NAMALWA (cell line): ENCODE results near the gene CRABP2.

Source experiments
- DNase-seq: peaks from one replicate; pipeline ENCODE4 v3.0.0-alpha.2; 2015; ENCODE audit warnings: low spot score

The CRABP2 gene

GRCh38 chr1:156655151-156655903 lies 50.1 kb downstream of the CRABP2 start:
- no peak for DNase-seq

GRCh38 chr1:156654700-156655099 lies 50.7 kb downstream of the CRABP2 start:
- DNase-seq: no peak

- DNase-seq: no peak
Measured at GRCh38 chr1:156652992-156653355, 52.4 kb downstream of the CRABP2 start.

GRCh38 chr1:156652131-156652991 lies 53.0 kb downstream of the CRABP2 start:
- DNase-seq: no peak
